ENCODE measurements around the gene CYP11A1.

CYP11A1 gene

DNA sequence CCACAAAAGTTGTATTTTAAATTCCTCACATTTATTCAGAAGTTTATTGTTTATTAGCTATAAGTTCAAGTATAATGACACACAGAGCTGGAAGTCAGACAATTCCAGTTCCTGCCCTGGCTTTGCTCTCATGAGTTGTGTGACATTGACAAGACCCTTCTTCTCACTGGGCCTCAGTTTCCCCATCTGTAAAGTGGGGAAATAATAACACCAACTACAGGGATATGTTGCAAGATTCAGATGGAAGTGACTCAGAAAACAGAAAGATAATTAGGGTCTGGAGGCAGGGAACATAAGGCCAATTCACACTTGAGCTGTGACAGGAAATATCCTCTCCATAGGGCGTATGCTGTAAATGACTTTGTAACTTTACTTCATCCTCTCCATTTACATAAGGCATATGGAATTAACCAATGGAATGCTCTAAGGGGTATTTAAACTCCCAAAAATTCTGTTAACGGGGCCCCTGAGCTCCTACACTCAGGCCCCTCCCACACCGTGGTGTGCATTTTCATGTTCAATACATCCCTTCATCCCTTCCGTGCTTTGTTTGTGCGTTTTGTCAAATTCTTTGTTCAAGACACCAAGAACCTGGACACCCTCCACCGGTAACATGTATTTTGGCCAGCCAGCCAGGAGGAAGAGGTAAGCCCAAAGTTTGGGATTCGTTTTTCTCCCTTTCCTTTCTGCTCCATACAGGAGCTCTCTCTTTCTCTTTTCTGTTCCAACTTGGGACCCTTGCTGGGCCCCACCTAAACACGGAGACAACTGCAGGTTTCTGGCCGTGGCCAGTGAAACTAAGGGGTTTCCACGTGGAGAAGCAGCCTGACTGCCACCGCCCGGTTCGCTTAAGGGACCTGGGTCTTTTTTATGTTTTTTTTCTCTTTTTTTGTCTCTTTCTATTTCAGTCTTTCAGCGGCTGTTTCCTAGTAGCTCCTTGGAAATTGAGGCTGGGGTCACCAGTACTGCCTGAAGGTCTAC is 16.9 kb downstream of the CYP11A1 start:
- in situ Hi-C loops (cut with MboI; ENCODE audit: low sequenced_read_pairs) = no loop called here

DNA sequence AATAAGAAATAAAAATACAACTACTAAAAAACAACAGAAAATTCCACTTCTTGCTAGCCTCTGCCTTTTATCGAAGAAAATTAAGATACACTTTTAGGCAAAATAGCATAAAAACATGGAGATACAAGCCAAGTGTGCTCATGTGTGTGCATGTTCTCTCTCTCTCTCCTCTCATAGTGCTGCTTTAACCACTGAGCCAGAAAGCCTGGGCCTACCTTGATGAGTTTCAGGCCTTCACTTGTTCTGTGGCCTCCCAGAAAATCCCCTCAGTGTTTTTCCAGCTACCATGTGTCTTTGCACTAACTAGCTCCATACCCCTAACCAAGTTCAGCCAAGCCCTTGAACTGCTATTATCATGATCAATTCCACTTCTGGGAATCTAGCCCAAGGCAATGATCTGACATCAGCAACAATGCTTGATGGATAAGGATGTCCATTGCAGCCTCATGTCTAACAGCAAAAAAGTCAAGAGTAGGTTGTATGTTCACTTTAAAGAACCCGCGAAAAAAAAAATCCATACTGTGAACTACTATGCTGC is 18.1 kb downstream of the CYP11A1 start:
- in situ Hi-C loops (cut with MboI; ENCODE audit: low sequenced_read_pairs) = no loop called here

- in situ Hi-C loops (cut with MboI; ENCODE audit: low sequenced_read_pairs) = no loop called here
Measured at GRCh38 chr15:74347757-74348250, 19.6 kb downstream of the CYP11A1 start.

DNA sequence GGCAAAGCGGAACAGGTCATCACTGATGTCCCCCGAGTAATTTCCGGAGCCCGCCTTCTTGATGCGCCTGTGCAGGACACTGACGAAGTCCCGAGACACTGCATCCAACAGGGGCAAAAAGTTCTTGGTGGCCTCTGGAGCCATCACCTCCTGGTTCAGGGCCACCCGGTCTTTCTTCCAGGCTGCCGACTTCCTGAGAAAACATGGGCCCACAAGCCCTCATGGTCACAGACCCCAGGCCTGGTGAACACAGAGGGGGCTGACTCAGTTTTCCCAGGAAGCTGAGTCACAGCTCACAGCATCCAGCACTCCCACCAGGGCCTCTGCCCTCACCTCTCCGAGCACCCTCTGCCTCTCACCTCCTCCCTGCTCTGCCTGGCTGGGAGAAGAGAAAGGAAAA is 22.4 kb downstream of the CYP11A1 start:
- in situ Hi-C loops (cut with MboI; ENCODE audit: low sequenced_read_pairs) = no loop called here

- in situ Hi-C loops (cut with MboI; ENCODE audit: low sequenced_read_pairs) = no loop called here
Measured at GRCh38 chr15:74343797-74344127, 23.7 kb downstream of the CYP11A1 start.

- in situ Hi-C loops (cut with MboI; ENCODE audit: low sequenced_read_pairs) = no loop called here
Measured at GRCh38 chr15:74343127-74343796, 24.2 kb downstream of the CYP11A1 start.

DNA sequence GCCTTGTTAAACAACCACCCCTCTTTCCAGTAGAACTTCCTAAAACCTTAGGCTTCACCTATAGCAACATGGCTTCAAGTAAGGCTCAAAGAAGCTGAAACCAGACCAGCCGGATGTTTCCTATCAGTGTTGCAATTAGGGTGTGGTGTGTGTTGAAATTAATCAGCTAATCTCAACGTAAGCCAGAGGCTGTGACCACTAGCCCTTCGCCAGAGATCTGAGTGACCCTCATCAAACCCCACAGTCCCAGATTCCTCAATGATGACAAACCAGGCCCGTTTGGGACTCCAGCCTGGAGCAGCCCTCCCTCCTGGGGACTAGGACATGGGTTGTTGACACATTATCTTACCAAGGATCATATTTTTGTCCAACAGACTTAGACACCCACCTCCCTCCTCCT is 27.3 kb downstream of the CYP11A1 start:
- in situ Hi-C loops (cut with MboI; ENCODE audit: low sequenced_read_pairs) = no loop called here

GRCh38 chr15:74339371-74339770 is 28.1 kb downstream of the CYP11A1 start:
- in situ Hi-C loops (cut with MboI; ENCODE audit: low sequenced_read_pairs) = no loop called here

- in situ Hi-C loops (cut with MboI; ENCODE audit: low sequenced_read_pairs) = no loop called here
Measured at GRCh38 chr15:74338676-74339075, 28.8 kb downstream of the CYP11A1 start.

DNA sequence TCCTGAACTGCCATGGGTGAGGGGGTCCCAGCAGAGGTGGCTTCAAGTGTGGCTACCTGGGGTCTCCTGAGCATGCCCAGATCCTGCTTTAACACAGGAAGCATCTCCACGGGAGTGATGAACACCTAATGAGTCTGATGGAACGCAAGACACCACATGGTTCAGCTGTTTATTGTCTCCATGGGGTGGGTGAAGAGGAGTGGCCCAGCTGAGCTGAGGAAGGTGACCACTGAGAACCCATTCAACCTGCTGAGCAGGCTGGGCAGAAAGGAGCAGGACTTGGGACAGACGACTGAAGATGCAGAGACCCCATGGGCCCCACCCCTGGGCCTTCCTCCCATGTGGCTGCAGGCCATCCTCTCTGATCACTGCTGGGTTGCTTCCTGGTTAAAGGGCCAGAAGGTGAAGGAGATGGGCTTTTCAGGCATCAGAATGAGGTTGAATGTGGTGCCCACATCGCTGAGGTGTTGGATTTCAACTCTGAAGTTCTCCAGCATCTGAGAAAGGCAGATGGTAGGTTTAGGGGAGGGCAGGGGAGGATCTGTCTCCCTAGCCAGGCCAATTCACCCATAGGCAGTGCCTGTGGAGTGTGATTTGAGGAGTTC is 29.7 kb downstream of the CYP11A1 start:
- in situ Hi-C loops (cut with MboI; ENCODE audit: low sequenced_read_pairs) = no loop called here

GRCh38 chr15:74337146-74337545 is 30.3 kb downstream of the CYP11A1 start:
- in situ Hi-C loops (cut with MboI; ENCODE audit: low sequenced_read_pairs) = no loop called here

DNA sequence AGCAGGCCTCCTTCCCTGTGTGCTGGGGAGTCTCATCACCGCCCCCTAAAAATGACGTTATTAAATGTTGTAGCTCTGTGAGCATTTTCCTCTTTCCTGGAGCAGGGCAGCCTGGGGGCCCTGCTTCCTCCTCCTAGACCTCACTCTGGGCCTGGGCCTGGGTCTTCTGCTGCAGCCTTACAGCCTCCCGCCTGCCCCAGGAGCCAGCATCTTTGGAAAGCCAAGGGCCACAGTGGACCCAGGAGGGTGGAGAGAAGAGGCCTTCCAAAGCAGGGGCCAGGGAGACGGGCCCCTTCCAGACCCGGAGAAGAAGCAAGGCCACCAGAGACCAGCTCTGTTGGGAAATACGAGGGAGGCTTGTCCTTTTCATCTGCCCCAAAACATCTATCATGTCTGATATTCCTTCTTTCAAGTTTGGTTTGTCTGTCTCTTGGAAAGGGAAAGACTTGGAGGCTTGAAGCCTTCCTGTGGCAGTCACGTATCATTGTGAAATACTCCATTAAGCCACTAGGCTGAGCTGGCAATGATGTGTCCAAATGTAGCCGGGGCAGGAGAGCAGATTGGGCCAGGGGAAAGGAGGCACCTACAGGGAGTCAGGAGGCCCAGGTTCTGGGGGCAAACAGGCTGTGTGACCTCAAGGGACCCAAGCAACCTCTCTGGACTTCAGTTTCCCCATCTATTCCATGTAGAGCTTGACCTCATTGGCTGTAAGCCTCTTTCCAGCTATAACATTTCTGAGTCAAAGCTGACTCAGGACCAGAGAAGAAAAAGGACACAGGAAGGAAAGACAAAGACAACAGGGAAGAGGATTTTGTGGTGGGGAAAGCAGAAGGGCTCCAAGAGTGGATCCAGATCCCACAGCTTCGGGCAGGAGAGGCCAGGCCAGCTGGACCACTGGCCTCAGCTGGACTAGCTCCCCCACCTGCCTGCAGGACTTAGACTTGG is 31.1 kb downstream of the CYP11A1 start:
- in situ Hi-C loops (cut with MboI; ENCODE audit: low sequenced_read_pairs) = no loop called here

DNA sequence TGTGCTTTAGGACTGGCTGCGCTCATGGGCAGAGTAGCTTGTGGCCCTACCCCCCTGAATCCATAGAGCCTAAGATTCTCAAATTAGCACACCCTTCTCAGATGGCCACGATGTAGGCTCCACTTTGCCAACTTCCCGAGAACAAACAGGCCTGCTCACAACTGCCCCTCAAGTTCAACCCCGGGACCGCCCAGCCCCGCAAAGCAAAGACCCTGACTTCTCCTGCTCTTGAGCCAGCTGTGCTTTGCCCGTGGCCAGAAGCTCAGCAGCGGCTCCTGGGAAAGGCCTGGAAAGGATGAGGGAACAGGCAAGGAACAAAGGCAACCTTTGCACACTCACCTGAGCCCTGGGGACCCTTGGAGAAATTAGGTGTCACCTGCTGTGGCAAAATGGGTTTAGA is 32.0 kb downstream of the CYP11A1 start:
- in situ Hi-C loops (cut with MboI; ENCODE audit: low sequenced_read_pairs) = no loop called here

DNA sequence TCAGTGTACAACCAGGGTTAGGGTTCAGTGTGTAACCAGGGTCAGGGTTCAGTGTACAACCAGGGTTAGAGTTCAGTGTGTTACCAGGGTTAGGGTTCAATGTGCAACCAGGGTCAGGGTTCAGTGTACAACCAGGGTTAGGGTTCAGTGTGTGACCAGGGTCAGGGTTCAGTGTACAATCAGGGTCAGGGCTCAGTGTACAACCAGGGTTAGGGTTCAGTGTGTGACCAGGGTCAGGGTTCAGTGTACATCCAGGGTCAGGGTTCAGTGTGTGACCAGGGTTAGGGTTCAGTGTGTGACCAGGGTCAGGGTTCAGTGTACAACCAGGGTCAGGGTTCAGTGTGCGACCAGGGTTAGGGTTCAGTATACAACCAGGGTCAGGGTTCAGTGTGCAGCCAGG is 33.3 kb downstream of the CYP11A1 start:
- in situ Hi-C loops (cut with MboI; ENCODE audit: low sequenced_read_pairs) = no loop called here

- in situ Hi-C loops (cut with MboI; ENCODE audit: low sequenced_read_pairs) = no loop called here
Measured at GRCh38 chr15:74333662-74334061, 33.8 kb downstream of the CYP11A1 start.

DNA sequence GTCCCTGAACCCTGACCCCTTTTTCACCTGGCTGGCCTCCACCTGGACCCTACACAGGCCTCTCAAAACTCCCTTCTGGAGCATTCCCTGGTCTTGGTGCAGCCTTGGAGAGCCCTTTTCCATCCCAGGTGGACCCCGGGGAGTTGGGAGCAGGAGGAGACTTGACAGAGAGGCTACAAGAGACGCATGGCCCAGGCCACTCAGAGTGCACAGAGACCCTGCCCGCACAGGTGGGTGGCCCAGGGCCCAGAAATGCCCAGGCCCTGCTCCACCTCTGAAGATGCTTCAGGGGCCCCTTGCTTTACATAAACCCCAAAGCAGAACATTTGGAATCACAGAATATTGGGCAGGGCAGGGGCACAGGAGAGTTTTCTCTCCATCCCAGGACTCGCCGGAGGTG is 34.4 kb downstream of the CYP11A1 start:
- in situ Hi-C loops (cut with MboI; ENCODE audit: low sequenced_read_pairs) = no loop called here

GRCh38 chr15:74332611-74333010 is 34.8 kb downstream of the CYP11A1 start:
- in situ Hi-C loops (cut with MboI; ENCODE audit: low sequenced_read_pairs) = no loop called here

GRCh38 chr15:74332011-74332410 is 35.4 kb downstream of the CYP11A1 start:
- in situ Hi-C loops (cut with MboI; ENCODE audit: low sequenced_read_pairs) = no loop called here

DNA sequence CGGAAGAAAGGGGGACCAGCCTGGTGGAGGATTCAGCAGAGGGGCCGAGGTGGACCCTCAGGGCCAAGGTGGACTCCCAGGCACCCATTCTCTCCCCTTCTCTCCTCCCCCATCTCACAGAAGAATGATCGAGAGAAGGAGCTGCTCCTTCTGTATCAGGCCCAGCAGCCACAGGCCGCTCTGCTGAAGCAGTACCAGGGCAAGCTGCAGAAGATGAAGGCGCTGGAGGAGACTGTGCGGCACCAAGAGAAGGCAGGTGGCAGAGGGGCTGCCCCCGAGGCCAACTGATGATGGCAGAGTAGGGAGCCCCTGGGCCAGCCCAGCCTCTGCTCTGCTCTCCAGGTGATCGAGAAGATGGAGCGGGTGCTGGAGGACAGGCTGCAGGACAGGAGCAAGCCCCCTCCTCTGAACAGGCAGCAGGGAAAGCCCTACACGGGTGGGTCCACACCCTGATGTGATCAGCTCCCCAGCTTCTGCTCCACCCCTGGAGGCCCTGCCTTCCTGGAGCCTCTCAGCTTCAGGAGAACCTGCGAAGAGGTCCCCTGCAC is 36.5 kb downstream of the CYP11A1 start:
- in situ Hi-C loops (cut with MboI; ENCODE audit: low sequenced_read_pairs) = no loop called here

All from hTERT RPE-1 (cell line).